K562 (cell line): ENCODE results near the gene FAM47B. TPM values are rescaled to one million over a fixed set of nuclear protein-coding genes. Genes with fewer than 3 reads are reported as not detected.

ENCODE experiments used
- ATAC-seq: fragments of 200-7000 bp; cut with Tn5 transposase; 3 replicates; pipeline ENCODE4 v1.9.1; 2020; ENCODE audit warnings: moderate library complexity
- BruUV-seq: library from RNA; stranded (reverse); fragments of 400-500 nt; replicated peaks from 2 replicates; lab custom pipeline; 2021; lab: Mats Ljungman, UMichigan
- CTCF ChIA-PET: fragments of 300-600 bp; formaldehyde crosslinking; extraction: SDS; loops from one replicate; lab custom pipeline; 2021; ENCODE audit warnings: low intra/inter-chr PET ratio; lab: Yijun Ruan, JAX
- POLR2A ChIA-PET: fragments of 300-600, 350-650 bp; sonication (Branson Sonifier 250); formaldehyde crosslinking; extraction: SDS; loops from one replicate; lab custom pipeline; 2021; ENCODE audit warnings: antibody characterized with exemption, inconsistent platforms; lab: Yijun Ruan, JAX
- DNase-seq, 4 experiments: peaks; one replicate each; pipeline versions ENCODE4 v3.0.0 to v3.0.0-alpha.2; 2011 to 2018; ENCODE audit warnings: low spot score in 3 of 4, mixed read lengths in 3 of 4; ENCODE audit errors: extremely low read depth in 1 of 4
- FAIRE-seq: peaks from 2 replicates; lab custom pipeline; 2011; peaks lifted over from hg19 to GRCh38; lab: Jason Lieb, UNC
- H2AFZ ChIP-seq: 2 replicates; pipeline ENCODE4 v1.6.0; 2011; ENCODE audit warnings: low read depth, low read length, control low read depth, inconsistent platforms
- H3K27ac ChIP-seq: fragments of 200-600 bp; 3 replicates; pipeline ENCODE4 v1.8.0; 2011; ENCODE audit warnings: low read depth, mild to moderate bottlenecking, control low read depth, inconsistent platforms, low read length, moderate library complexity, mixed read lengths; ENCODE audit errors: extremely low read depth
- H3K27me3 ChIP-seq, 2 experiments: fragments of 300-600 bp in 1 of 2; 2 replicates in 1 of 2; 3 replicates in 1 of 2; pipeline versions ENCODE4 v1.6.0 to v1.8.0; 2011; ENCODE audit warnings: inconsistent platforms in 2 of 2, low read length in 2 of 2, mild to moderate bottlenecking in 1 of 2, mixed read lengths in 1 of 2, moderate library complexity in 1 of 2; ENCODE audit not compliant: control insufficient read depth in 2 of 2, insufficient read depth in 2 of 2
- H3K36me3 ChIP-seq: fragments of 300-600 bp; 3 replicates; pipeline ENCODE4 v1.8.0; 2011; ENCODE audit warnings: mild to moderate bottlenecking, low read length, inconsistent platforms; ENCODE audit not compliant: control insufficient read depth, insufficient read depth
- H3K4me1 ChIP-seq, 2 experiments: fragments of 200-600 bp in 1 of 2; replicated peaks in 1 of 2; 2 replicates in 1 of 2; 3 replicates in 1 of 2; pipeline versions ENCODE4 v1.5.1 to v1.8.0; 2011; ENCODE audit warnings: inconsistent platforms in 2 of 2, low read length in 2 of 2, mild to moderate bottlenecking in 1 of 2, mixed read lengths in 1 of 2, moderate library complexity in 1 of 2; ENCODE audit not compliant: control insufficient read depth in 2 of 2, insufficient read depth in 2 of 2
- H3K4me2 ChIP-seq: 2 replicates; pipeline ENCODE4 v1.6.1; 2011; ENCODE audit warnings: low read length, control low read depth, inconsistent platforms, mixed read lengths; ENCODE audit not compliant: insufficient read depth
- H3K4me3 ChIP-seq: fragments of 200-600 bp; sonication (generic), shearing (Covaris generic); 2 replicates; pipeline ENCODE4 v1.5.1; 2016; ENCODE audit warnings: control low read depth, inconsistent platforms
- H3K79me2 ChIP-seq: fragments of 200-600 bp; 3 replicates; pipeline ENCODE4 v1.8.0; 2011; ENCODE audit warnings: low read length, inconsistent platforms; ENCODE audit not compliant: control insufficient read depth, insufficient read depth
- H3K9ac ChIP-seq, 2 experiments: 2 replicates each; pipeline versions ENCODE4 v1.6.0 to v1.6.1; 2011; ENCODE audit warnings: low read depth in 2 of 2, low read length in 2 of 2, control low read depth in 1 of 2, inconsistent platforms in 1 of 2, mild to moderate bottlenecking in 1 of 2, mixed read lengths in 1 of 2; ENCODE audit not compliant: insufficient read depth in 1 of 2
- H3K9me1 ChIP-seq: one replicate; pipeline ENCODE4 v1.6.0; 2011; ENCODE audit warnings: inconsistent platforms, mild to moderate bottlenecking, low read length, moderate library complexity; ENCODE audit not compliant: control insufficient read depth, insufficient read depth
- H3K9me3 ChIP-seq: replicated peaks from 2 replicates; pipeline ENCODE4 v1.5.1; 2011; ENCODE audit warnings: low read depth, low read length, inconsistent platforms; ENCODE audit not compliant: control insufficient read depth, insufficient read depth
- H4K20me1 ChIP-seq: replicated peaks from 2 replicates; pipeline ENCODE4 v1.6.1; 2011; ENCODE audit warnings: low read length, inconsistent platforms, mixed read lengths; ENCODE audit not compliant: control insufficient read depth, insufficient read depth
- CHD1 ChIP-seq: fragments of 200-600 bp; sonication (generic); IDR thresholded peaks from one replicate; pipeline ENCODE4 v1.6.1; 2012; ENCODE audit warnings: mild to moderate bottlenecking, moderate library complexity, low read length, inconsistent platforms
- E4F1 ChIP-seq: fragments of 250-450 bp; sonication (Bioruptor Pico); IDR thresholded peaks from 2 replicates; pipeline ENCODE4 v1.5.0; 2021; ENCODE audit warnings: mild to moderate bottlenecking, borderline replicate concordance
- GATA2 ChIP-seq: sonication (generic); formaldehyde crosslinking; IDR thresholded peaks from 2 replicates; pipeline ENCODE4 v1.4.0; 2020; ENCODE audit warnings: mild to moderate bottlenecking, missing genetic modification reagents
- JUNB ChIP-seq: fragments of 450-650 bp; formaldehyde crosslinking; conservative IDR thresholded peaks from 2 replicates; pipeline ENCODE4 v1.4.0; 2020; ENCODE audit warnings: mild to moderate bottlenecking
- KAT2B ChIP-seq: IDR thresholded peaks from one replicate; pipeline ENCODE4 v1.6.1; 2012; ENCODE audit warnings: low read depth, mild to moderate bottlenecking, control low read depth, inconsistent platforms, low read length, moderate library complexity
- MAZ ChIP-seq, 2 experiments: fragments of 450-650 bp in 1 of 2; sonication (generic) in 1 of 2; formaldehyde crosslinking; IDR thresholded peaks in 1 of 2; conservative IDR thresholded peaks in 1 of 2; 2 replicates each; pipeline versions ENCODE4 v1.4.0 to v1.5.0; 2020; ENCODE audit warnings: mild to moderate bottlenecking in 1 of 2, missing genetic modification reagents in 1 of 2
- MITF ChIP-seq: IDR thresholded peaks from 2 replicates; pipeline ENCODE4 v1.6.1; 2014; ENCODE audit warnings: antibody characterized with exemption
- MYC ChIP-seq, 2 experiments: fragments of 250-450 bp in 1 of 2; sonication (Bioruptor Pico) in 1 of 2; IDR thresholded peaks; 2 replicates each; pipeline versions ENCODE4 v1.5.1 to v1.6.1; 2012 to 2021; ENCODE audit warnings: low read depth in 2 of 2, borderline replicate concordance in 1 of 2, improper control_type of control experiment in 1 of 2, low read length in 1 of 2, mild to moderate bottlenecking in 1 of 2, moderate library complexity in 1 of 2
- PTTG1 ChIP-seq: fragments of 450-650 bp; IDR thresholded peaks from 2 replicates; pipeline ENCODE4 v1.6.1; 2016; ENCODE audit warnings: low read depth, mild to moderate bottlenecking, missing genetic modification characterization, missing compliant biosample characterization
- TCFL5 ChIP-seq: fragments of 250-450 bp; sonication (Bioruptor Pico); conservative IDR thresholded peaks from 2 replicates; pipeline ENCODE4 v1.6.1; 2021; ENCODE audit warnings: mild to moderate bottlenecking, moderate library complexity, matching md5 sums
- ZNF586 ChIP-seq: fragments of 450-650 bp; formaldehyde crosslinking; conservative IDR thresholded peaks from 2 replicates; pipeline ENCODE4 v1.4.0; 2020; ENCODE audit warnings: mild to moderate bottlenecking, moderate library complexity
- ZNF644 ChIP-seq: fragments of 200-800 bp; sonication (Bioruptor generic); IDR thresholded peaks from 2 replicates; pipeline ENCODE4 v1.6.1; 2016; ENCODE audit warnings: low read depth, missing genetic modification characterization, missing compliant biosample characterization
- ZNF717 ChIP-seq: fragments of 250-450 bp; sonication (Bioruptor Pico); IDR thresholded peaks from 2 replicates; pipeline ENCODE4 v1.5.0; 2021
- WGBS: fragments of 100-300 bp; shearing (Covaris generic); methylation state at CpG from one replicate; pipeline ENCODE4 v1.1.6; 2016; ENCODE audit warnings: low coverage, mixed read lengths; ENCODE audit not compliant: insufficient coverage; ENCODE audit errors: missing lambda C conversion rate; 5-methylcytosine and 5-hydroxymethylcytosine counted together
- in situ Hi-C: fragments of 300-500 bp; cut with MboI; formaldehyde crosslinking; loops from 4 replicates; pipeline ENCODE4 v1.15.0; 2018; ENCODE audit warnings: inconsistent platforms, mixed read lengths
- intact Hi-C: fragments of 100-400 bp; cut with micrococcal nuclease; formaldehyde crosslinking; loops from 2 replicates; pipeline ENCODE4 v1.14.2; 2022
- polyA plus RNA-seq, 8 experiments: library from polyadenylated mRNA; depleted of rRNA in 4 of 8; stranded (reverse) in 5 of 8; unstranded in 3 of 8; fragments of >200 nt; fragmentation: Nextera tagmentation in 2 of 8; fragmentation: Illumina TruSeq in 1 of 8; extraction: Ambion mirVana in 2 of 8; extraction: Trizol in 1 of 8; gene quantifications; 2 replicates each; pipeline versions ENCODE4 v1.2.1 to v1.2.3, GENCODE V29; 2011 to 2014; ENCODE audit warnings: inconsistent platforms in 1 of 8, missing spikeins in 1 of 8
- total RNA-seq, 7 experiments: library from RNA; depleted of rRNA in 6 of 7; stranded (reverse); fragments of >200 nt in 6 of 7; fragmentation: Illumina TruSeq in 2 of 7; extraction: Trizol in 2 of 7; gene quantifications; 2 replicates each; pipeline versions ENCODE4 v1.2.1 to v1.2.3, GENCODE V29; 2011 to 2021; ENCODE audit warnings: low replicate concordance in 1 of 7

The FAM47B gene
- total and polyA plus RNA-seq, 9 of the 15 experiments (the other 6 are each of a cell fraction or from before 2014, with no cell fraction given) = not detected

GRCh38 chrX:34900691-34901090, 41.9 kb upstream of the FAM47B start:
- TF ChIP-seq MYC (IDR thresholded peaks at IDR 0.05; ENCODE audit: low read depth, low read length) (no peak), MYC (CRISPR knock-in tag; IDR thresholded peaks at IDR 0.05; ENCODE audit: borderline replicate concordance, low read depth) (no peak)
- TF ChIP-seq, all 486 proteins: peak for 0
- Histone ChIP-seq H3K27ac (no peak overlapping the region), H3K9me1 (no peaks in the 10 kb centered on the region), H3K9ac (no peak overlapping the region), H3K9me3 (no peaks in the 10 kb centered on the region), H3K79me2 (no peaks in the 10 kb centered on the region), H2AFZ (no peak overlapping the region), H3K36me3 (no peaks in the 10 kb centered on the region), H4K20me1 (no peaks in the 10 kb centered on the region), H3K4me1 (no peaks in the 10 kb centered on the region), H3K4me3 (no peak overlapping the region), H3K27me3 (no peaks in the 10 kb centered on the region), H3K4me2 (no peak overlapping the region)
- in situ Hi-C loops = no loop called here
- BruUV-seq = no TSS peak
- DNase-seq (no peak), ATAC-seq (no peak), FAIRE-seq (no peak)
- intact Hi-C loops = no loop called here
- CTCF ChIA-PET = no interaction called here
- POLR2A ChIA-PET = no interaction called here

GRCh38 chrX:34901761-34902160, 40.8 kb upstream of the FAM47B start:
- in situ Hi-C loops = no loop called here
- no peak for FAIRE-seq
- no peaks in the 10 kb centered on the region for H3K79me2 ChIP-seq
- H3K27ac ChIP-seq = no peak overlapping the region
- ChIA-PET POLR2A (no interaction called here), CTCF (no interaction called here)
- no peak overlapping the region for H3K4me2 ChIP-seq
- no peaks in the 10 kb centered on the region for H4K20me1 ChIP-seq
- DNase-seq = no peak
- H3K4me1 ChIP-seq = no peaks in the 10 kb centered on the region
- ATAC-seq = no peak
- H3K27me3 ChIP-seq = no peaks in the 10 kb centered on the region
- H3K9ac ChIP-seq = no peak overlapping the region
- 0% methylated on average over 2 of the region's 2 CpGs for WGBS
- no peak overlapping the region for H3K4me3 ChIP-seq
- H3K9me1 ChIP-seq = no peaks in the 10 kb centered on the region
- intact Hi-C loops = no loop called here
- no TSS peak for BruUV-seq
- H3K36me3 ChIP-seq = no peaks in the 10 kb centered on the region
- H2AFZ ChIP-seq = no peak overlapping the region
- H3K9me3 ChIP-seq = no peaks in the 10 kb centered on the region
- TF ChIP-seq KAT2B (no peak), GATA2 (no peak), ZNF586 (no peak), JUNB (CRISPR knock-in tag) (no peak), MAZ (CRISPR knock-in tag; conservative IDR thresholded peaks at IDR 0.05 in 1 of 2, IDR thresholded peaks at IDR 0.05 in 1 of 2) (no peak), ZNF644 (tag) (no peak), MITF (no peak), PTTG1 (tag) (no peak), TCFL5 (CRISPR knock-in tag) (no peak), CHD1 (no peak), ZNF717 (CRISPR knock-in tag) (no peak), E4F1 (CRISPR knock-in tag) (no peak)
